ENCODE results near the gene ZNF766. TPM values are rescaled to one million over a fixed set of nuclear protein-coding genes. Genes with fewer than 3 reads are reported as not detected.

Gene ZNF766
- total and polyA plus RNA-seq, 9 of the 15 experiments (the other 6 are each of a cell fraction or from before 2014, with no cell fraction given) = 6.7 to 23.0 (median 11.2) TPM

GRCh38 chr19:52297601-52298364, 28.4 kb downstream of the ZNF766 start (continued):
- TF ChIP-seq ZNF699 (CRISPR knock-in tag; IDR thresholded peaks at IDR 0.05; ENCODE audit: insufficient replicate concordance) = no peak
- TF ChIP-seq, protein P1, sequence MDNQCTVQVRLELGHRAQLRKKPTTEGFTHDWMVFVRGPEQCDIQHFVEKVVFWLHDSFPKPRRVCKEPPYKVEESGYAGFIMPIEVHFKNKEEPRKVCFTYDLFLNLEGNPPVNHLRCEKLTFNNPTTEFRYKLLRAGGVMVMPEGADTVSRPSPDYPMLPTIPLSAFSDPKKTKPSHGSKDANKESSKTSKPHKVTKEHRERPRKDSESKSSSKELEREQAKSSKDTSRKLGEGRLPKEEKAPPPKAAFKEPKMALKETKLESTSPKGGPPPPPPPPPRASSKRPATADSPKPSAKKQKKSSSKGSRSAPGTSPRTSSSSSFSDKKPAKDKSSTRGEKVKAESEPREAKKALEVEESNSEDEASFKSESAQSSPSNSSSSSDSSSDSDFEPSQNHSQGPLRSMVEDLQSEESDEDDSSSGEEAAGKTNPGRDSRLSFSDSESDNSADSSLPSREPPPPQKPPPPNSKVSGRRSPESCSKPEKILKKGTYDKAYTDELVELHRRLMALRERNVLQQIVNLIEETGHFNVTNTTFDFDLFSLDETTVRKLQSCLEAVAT (IDR thresholded peaks at IDR 0.05) = 0 out of 4 replicates have a peak, but pooled peaks of 1 of the 2 experiments have one; percentile 42
- TF ChIP-seq, protein P2, sequence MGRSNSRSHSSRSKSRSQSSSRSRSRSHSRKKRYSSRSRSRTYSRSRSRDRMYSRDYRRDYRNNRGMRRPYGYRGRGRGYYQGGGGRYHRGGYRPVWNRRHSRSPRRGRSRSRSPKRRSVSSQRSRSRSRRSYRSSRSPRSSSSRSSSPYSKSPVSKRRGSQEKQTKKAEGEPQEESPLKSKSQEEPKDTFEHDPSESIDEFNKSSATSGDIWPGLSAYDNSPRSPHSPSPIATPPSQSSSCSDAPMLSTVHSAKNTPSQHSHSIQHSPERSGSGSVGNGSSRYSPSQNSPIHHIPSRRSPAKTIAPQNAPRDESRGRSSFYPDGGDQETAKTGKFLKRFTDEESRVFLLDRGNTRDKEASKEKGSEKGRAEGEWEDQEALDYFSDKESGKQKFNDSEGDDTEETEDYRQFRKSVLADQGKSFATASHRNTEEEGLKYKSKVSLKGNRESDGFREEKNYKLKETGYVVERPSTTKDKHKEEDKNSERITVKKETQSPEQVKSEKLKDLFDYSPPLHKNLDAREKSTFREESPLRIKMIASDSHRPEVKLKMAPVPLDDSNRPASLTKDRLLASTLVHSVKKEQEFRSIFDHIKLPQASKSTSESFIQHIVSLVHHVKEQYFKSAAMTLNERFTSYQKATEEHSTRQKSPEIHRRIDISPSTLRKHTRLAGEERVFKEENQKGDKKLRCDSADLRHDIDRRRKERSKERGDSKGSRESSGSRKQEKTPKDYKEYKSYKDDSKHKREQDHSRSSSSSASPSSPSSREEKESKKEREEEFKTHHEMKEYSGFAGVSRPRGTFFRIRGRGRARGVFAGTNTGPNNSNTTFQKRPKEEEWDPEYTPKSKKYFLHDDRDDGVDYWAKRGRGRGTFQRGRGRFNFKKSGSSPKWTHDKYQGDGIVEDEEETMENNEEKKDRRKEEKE (IDR thresholded peaks at IDR 0.05; ENCODE audit: borderline replicate concordance in 1 of 2, control insufficient read depth in 1 of 2, low read depth in 2 of 2, low read length in 1 of 2) = no peak
- TF ChIP-seq POLR2G (IDR thresholded peaks at IDR 0.05; ENCODE audit: low read depth, low read length) = no peak
- TF ChIP-seq BRD9 (IDR thresholded peaks at IDR 0.05; ENCODE audit: low read depth, partially characterized antibody) = no peak
- TF ChIP-seq, protein P3, sequence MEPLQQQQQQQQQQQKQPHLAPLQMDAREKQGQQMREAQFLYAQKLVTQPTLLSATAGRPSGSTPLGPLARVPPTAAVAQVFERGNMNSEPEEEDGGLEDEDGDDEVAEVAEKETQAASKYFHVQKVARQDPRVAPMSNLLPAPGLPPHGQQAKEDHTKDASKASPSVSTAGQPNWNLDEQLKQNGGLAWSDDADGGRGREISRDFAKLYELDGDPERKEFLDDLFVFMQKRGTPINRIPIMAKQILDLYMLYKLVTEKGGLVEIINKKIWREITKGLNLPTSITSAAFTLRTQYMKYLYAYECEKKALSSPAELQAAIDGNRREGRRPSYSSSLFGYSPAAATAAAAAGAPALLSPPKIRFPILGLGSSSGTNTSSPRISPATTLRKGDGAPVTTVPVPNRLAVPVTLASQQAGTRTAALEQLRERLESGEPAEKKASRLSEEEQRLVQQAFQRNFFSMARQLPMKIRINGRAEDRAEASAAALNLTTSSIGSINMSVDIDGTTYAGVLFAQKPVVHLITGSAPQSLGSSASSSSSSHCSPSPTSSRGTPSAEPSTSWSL (CRISPR knock-in tag; IDR thresholded peaks at IDR 0.05; ENCODE audit: borderline replicate concordance) = no peak
- no peak for TF ChIP-seq ZNF518B (CRISPR knock-in tag; IDR thresholded peaks at IDR 0.05)
- TF ChIP-seq HMGN3 (IDR thresholded peaks at IDR 0.05; ENCODE audit: borderline replicate concordance, extremely low read depth, insufficient read length, low read depth, low read length) = no peak
- no peak for TF ChIP-seq ZKSCAN3 (CRISPR knock-in tag; IDR thresholded peaks at IDR 0.05)
- no peak for TF ChIP-seq NCOR1 (IDR thresholded peaks at IDR 0.05)
- no peak for TF ChIP-seq ZBTB12 (CRISPR knock-in tag; IDR thresholded peaks at IDR 0.05)
- TF ChIP-seq KDM2B (CRISPR knock-in tag; IDR thresholded peaks at IDR 0.05) = no peak
- TF ChIP-seq ZNF551 (CRISPR knock-in tag; IDR thresholded peaks at IDR 0.05) = no peak
- TF ChIP-seq, protein P4, sequence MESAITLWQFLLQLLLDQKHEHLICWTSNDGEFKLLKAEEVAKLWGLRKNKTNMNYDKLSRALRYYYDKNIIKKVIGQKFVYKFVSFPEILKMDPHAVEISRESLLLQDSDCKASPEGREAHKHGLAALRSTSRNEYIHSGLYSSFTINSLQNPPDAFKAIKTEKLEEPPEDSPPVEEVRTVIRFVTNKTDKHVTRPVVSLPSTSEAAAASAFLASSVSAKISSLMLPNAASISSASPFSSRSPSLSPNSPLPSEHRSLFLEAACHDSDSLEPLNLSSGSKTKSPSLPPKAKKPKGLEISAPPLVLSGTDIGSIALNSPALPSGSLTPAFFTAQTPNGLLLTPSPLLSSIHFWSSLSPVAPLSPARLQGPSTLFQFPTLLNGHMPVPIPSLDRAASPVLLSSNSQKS (CRISPR knock-in tag; IDR thresholded peaks at IDR 0.05) = no peak
